ENCODE measurements around the gene CLSTN2. TPM values are rescaled to one million over a fixed set of nuclear protein-coding genes. Genes with fewer than 3 reads are reported as not detected.

Gene CLSTN2
- polyA plus RNA-seq, 3 donors: not detected

DNA sequence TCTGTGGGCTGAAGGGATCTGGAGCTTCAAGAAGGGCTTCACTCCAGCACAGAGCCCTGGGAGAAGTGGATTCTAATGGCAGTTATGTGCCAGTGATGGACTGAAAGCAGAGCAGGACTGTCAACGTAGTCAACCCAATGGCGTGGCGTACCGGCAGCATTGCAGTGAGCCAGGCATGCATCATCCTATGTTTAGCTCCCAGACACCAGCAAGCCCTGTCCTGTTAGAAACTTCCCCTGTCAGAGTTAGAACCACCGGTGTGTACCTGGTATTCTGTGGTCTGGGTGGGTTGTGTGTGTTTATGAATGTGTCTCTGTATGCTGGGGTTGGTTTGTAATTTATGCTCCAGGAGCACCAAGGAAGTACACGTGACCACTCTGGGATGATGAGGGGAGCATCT, 86.3 kb downstream of the CLSTN2 start:
- H3K79me2 ChIP-seq (ENCODE audit: insufficient read depth, low read length): no peaks in the 10 kb centered on the region
- no peaks in the 10 kb centered on the region for H3K4me1 Mint-ChIP-seq
- H4K20me1 ChIP-seq (ENCODE audit: insufficient read depth, low read length): no peaks in the 10 kb centered on the region
- peaks cover 0 to 2% (median 0%) of the 10 kb centered on the region in 3 donors for H3K27me3 Mint-ChIP-seq (ENCODE audit: low read depth in 3 of 3)
- 100% methylated on average over 4 of the region's 6 CpGs for WGBS (ENCODE audit: insufficient coverage)
- H3K36me3 Mint-ChIP-seq: no peaks in the 10 kb centered on the region
- H3K4me2 ChIP-seq (replicated peaks; ENCODE audit: extremely low read depth, low read length, poor library complexity, severe bottlenecking): no peak overlapping the region
- H3K9me3 ChIP-seq (replicated peaks in 1 of 2; ENCODE audit: control insufficient read depth in 1 of 2, insufficient read depth in 1 of 2, low read length in 2 of 2): no peaks in the 10 kb centered on the region
- no peak overlapping the region for H3K9ac ChIP-seq (ENCODE audit: insufficient read depth, low read length, poor library complexity, severe bottlenecking)
- no peak for DNase-seq
- H3K27me3 ChIP-seq (ENCODE audit: control insufficient read depth in 2 of 2, insufficient read depth in 2 of 2, low read length in 2 of 2): no peaks in the 10 kb centered on the region
- peaks cover 0 to 3% (median 0%) of the 10 kb centered on the region in 7 donors for H3K9me3 Mint-ChIP-seq
- no peaks in the 10 kb centered on the region for H3K36me3 ChIP-seq (replicated peaks in 1 of 2; ENCODE audit: control insufficient read depth in 1 of 2, insufficient read depth in 2 of 2, low read length in 2 of 2)
- no peaks in the 10 kb centered on the region for H3K4me1 ChIP-seq (ENCODE audit: control insufficient read depth in 1 of 2, insufficient read depth in 2 of 2, low read length in 2 of 2)
- no peak overlapping the region for H3K27ac ChIP-seq (ENCODE audit: low read depth in 1 of 2, low read length in 2 of 2)
- no peak overlapping the region for H3K4me3 ChIP-seq (replicated peaks in 1 of 3; ENCODE audit: low read depth in 2 of 3, low read length in 3 of 3)
- TF ChIP-seq, protein P1, sequence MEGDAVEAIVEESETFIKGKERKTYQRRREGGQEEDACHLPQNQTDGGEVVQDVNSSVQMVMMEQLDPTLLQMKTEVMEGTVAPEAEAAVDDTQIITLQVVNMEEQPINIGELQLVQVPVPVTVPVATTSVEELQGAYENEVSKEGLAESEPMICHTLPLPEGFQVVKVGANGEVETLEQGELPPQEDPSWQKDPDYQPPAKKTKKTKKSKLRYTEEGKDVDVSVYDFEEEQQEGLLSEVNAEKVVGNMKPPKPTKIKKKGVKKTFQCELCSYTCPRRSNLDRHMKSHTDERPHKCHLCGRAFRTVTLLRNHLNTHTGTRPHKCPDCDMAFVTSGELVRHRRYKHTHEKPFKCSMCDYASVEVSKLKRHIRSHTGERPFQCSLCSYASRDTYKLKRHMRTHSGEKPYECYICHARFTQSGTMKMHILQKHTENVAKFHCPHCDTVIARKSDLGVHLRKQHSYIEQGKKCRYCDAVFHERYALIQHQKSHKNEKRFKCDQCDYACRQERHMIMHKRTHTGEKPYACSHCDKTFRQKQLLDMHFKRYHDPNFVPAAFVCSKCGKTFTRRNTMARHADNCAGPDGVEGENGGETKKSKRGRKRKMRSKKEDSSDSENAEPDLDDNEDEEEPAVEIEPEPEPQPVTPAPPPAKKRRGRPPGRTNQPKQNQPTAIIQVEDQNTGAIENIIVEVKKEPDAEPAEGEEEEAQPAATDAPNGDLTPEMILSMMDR (IDR thresholded peaks at IDR 0.05): no peak
- no peak overlapping the region for H3K27ac Mint-ChIP-seq
- intact Hi-C loops (cut with micrococcal nuclease): no loop called here
- H2AFZ ChIP-seq (ENCODE audit: insufficient read depth, low read depth, low read length, poor library complexity, severe bottlenecking): no peak overlapping the region
- H3K4me3 Mint-ChIP-seq: no peak overlapping the region

DNA sequence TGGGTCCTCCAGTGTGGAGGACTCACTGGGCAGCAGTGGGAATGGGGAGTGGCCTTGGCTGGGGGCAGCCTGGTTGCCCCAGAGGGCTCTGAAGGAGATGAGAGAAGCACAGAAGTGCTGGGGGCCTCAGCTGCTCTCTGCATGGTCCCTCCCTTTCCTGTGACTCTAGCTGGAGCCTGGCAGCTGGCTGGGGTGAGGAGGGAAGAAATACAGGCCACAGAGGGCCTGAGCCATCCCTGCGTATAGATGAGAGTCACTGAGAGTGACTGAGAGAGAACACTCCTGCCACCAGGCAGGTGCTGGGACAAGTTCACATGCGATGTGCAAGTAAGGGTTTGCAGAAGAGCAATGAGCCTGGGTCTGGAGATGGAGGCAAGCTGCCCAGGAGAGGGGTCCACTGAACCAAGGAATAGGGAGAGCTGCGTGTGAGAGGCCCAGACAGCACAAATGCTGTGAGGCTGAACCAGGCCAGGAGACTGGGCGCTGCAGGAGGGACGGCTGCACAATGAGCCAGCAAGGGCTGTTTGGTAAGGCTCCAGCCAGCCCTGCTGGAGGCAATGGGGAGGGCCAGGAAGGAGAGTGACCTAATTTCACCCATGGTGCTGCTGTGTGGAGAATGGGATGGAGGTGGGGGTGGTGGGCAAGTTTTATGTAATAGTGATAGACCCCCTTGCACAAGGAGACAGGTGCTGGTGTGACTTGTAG, 87.2 kb downstream of the CLSTN2 start:
- intact Hi-C loops (cut with micrococcal nuclease): no loop called here
- H3K79me2 ChIP-seq (ENCODE audit: insufficient read depth, low read length): no peaks in the 10 kb centered on the region
- no peaks in the 10 kb centered on the region for H4K20me1 ChIP-seq (ENCODE audit: insufficient read depth, low read length)
- H3K9me3 Mint-ChIP-seq: peaks cover 0 to 6% (median under 1%) of the 10 kb centered on the region in 7 donors
- no peak overlapping the region for H3K27ac ChIP-seq (ENCODE audit: low read depth in 1 of 2, low read length in 2 of 2)
- H2AFZ ChIP-seq (ENCODE audit: insufficient read depth, low read depth, low read length, poor library complexity, severe bottlenecking): no peak overlapping the region
- no peaks in the 10 kb centered on the region for H3K36me3 ChIP-seq (replicated peaks in 1 of 2; ENCODE audit: control insufficient read depth in 1 of 2, insufficient read depth in 2 of 2, low read length in 2 of 2)
- H3K9ac ChIP-seq (ENCODE audit: insufficient read depth, low read length, poor library complexity, severe bottlenecking): no peak overlapping the region
- TF ChIP-seq, protein P1 (IDR thresholded peaks at IDR 0.05): no peak
- no peak overlapping the region for H3K4me3 ChIP-seq (replicated peaks in 1 of 3; ENCODE audit: low read depth in 2 of 3, low read length in 3 of 3)
- no peaks in the 10 kb centered on the region for H3K9me3 ChIP-seq (replicated peaks in 1 of 2; ENCODE audit: control insufficient read depth in 1 of 2, insufficient read depth in 1 of 2, low read length in 2 of 2)
- H3K4me3 Mint-ChIP-seq: no peak overlapping the region
- no peak for DNase-seq
- no peaks in the 10 kb centered on the region for H3K27me3 ChIP-seq (ENCODE audit: control insufficient read depth in 2 of 2, insufficient read depth in 2 of 2, low read length in 2 of 2)
- no peak overlapping the region for H3K4me2 ChIP-seq (replicated peaks; ENCODE audit: extremely low read depth, low read length, poor library complexity, severe bottlenecking)
- no peak overlapping the region for H3K27ac Mint-ChIP-seq
- WGBS (ENCODE audit: insufficient coverage): 95% methylated on average over 3 of the region's 5 CpGs
- H3K4me1 ChIP-seq (ENCODE audit: control insufficient read depth in 1 of 2, insufficient read depth in 2 of 2, low read length in 2 of 2): no peaks in the 10 kb centered on the region
- no peaks in the 10 kb centered on the region for H3K4me1 Mint-ChIP-seq
- no peaks in the 10 kb centered on the region for H3K36me3 Mint-ChIP-seq
- peaks cover 0 to 2% (median 0%) of the 10 kb centered on the region in 3 donors for H3K27me3 Mint-ChIP-seq (ENCODE audit: low read depth in 3 of 3)
